ENCODE measurements around the gene HEATR5A.

DNA sequence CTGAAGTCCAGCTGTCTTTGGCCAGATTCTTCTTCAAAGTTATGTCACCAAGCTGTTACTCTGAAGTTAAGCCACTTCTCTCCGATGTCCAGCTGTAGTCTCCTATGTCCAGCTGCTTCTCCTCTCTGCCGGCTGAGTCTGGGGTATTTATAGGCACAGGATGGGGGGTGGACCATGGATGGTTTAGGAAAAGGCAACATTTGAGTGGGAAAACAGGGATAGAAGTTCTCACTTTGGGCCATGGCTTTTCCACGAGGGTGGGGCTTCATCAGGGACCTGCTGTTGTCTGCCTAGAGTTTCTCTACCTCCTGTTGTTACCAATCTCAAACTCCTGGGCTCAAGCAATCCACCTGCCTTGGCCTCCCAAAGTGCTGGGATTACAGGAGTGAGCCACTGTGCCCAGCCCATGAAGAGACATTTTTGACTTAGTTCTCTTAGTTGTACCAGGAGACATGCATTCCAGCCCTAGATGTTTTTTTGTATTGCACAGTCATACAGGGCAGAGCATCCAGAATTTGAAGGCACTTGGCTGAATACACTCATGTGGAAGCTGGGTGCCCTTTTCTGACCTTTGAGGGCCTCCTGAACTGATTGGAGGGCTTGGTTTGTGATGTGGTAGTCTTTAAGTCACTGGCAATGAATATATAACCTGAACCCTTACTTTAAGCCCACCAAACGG is 132.9 kb downstream of the HEATR5A start:
- no peak for TF ChIP-seq POLR2A (IDR thresholded peaks at IDR 0.05)
- no peak for TF ChIP-seq CTCF (IDR thresholded peaks at IDR 0.05)

Measured in tibial nerve (tissue), 3 donors.